Measurements from ENCODE around the gene SP6.

DNA sequence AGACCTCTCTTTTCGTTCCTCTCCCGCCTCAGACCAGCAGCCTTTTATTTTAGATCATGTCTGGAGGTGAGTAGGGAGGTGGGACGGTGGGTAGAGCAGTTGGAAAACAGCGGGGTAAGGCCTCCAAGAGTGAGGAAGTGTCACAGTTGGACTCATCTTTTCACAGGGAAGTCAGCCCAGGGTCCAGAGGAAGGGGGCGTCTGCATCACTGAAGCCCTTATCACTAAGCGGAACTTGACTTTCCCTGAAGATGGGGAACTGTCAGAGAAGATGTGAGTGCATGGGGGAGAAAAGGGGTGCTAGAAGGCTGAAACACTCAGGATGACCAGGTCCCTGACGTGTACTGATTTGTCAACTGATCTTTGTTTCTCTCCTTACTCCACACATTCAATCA is 19.0 kb downstream of the SP6 start:
- TF ChIP-seq, protein P1, sequence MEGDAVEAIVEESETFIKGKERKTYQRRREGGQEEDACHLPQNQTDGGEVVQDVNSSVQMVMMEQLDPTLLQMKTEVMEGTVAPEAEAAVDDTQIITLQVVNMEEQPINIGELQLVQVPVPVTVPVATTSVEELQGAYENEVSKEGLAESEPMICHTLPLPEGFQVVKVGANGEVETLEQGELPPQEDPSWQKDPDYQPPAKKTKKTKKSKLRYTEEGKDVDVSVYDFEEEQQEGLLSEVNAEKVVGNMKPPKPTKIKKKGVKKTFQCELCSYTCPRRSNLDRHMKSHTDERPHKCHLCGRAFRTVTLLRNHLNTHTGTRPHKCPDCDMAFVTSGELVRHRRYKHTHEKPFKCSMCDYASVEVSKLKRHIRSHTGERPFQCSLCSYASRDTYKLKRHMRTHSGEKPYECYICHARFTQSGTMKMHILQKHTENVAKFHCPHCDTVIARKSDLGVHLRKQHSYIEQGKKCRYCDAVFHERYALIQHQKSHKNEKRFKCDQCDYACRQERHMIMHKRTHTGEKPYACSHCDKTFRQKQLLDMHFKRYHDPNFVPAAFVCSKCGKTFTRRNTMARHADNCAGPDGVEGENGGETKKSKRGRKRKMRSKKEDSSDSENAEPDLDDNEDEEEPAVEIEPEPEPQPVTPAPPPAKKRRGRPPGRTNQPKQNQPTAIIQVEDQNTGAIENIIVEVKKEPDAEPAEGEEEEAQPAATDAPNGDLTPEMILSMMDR (IDR thresholded peaks at IDR 0.05) = no peak
- TF ChIP-seq POLR2A (IDR thresholded peaks at IDR 0.05) = no peak
